Trophoblast cell (in vitro differentiated cells and primary cell): ENCODE results near the gene HEATR5A.

Experiments
- DNase-seq, 2 donors: peaks; one replicate each; pipeline ENCODE4 v3.0.0-alpha.2; 2016
- H2AFZ ChIP-seq: 2 replicates; pipeline ENCODE4 v1.6.1; 2013; ENCODE audit warnings: low read length, moderate library complexity, mild to moderate bottlenecking; ENCODE audit not compliant: insufficient read depth, poor library complexity
- H2AK5ac ChIP-seq: 2 replicates; pipeline ENCODE4 v1.6.1; 2013; ENCODE audit warnings: mild to moderate bottlenecking, low read length
- H2BK120ac ChIP-seq: 2 replicates; pipeline ENCODE4 v1.6.1; 2013; ENCODE audit warnings: low read length, mild to moderate bottlenecking, moderate library complexity; ENCODE audit not compliant: insufficient read depth, poor library complexity
- H2BK12ac ChIP-seq: 2 replicates; pipeline ENCODE4 v1.6.1; 2013; ENCODE audit warnings: mild to moderate bottlenecking, low read length, moderate library complexity
- H2BK5ac ChIP-seq: 2 replicates; pipeline ENCODE4 v1.6.1; 2013; ENCODE audit warnings: low read length, low read depth, moderate library complexity, mild to moderate bottlenecking; ENCODE audit not compliant: poor library complexity
- H3K14ac ChIP-seq: 2 replicates; pipeline ENCODE4 v1.6.1; 2013; ENCODE audit warnings: mild to moderate bottlenecking, low read length
- H3K18ac ChIP-seq: 2 replicates; pipeline ENCODE4 v1.6.1; 2013; ENCODE audit warnings: mild to moderate bottlenecking, low read length
- H3K23ac ChIP-seq: 2 replicates; pipeline ENCODE4 v1.6.1; 2013; ENCODE audit warnings: low read length
- H3K27ac ChIP-seq: 2 replicates; pipeline ENCODE4 v1.5.1; 2013; ENCODE audit warnings: low read depth, mild to moderate bottlenecking, inconsistent platforms, low read length, moderate library complexity
- H3K27me3 ChIP-seq: 2 replicates; pipeline ENCODE4 v1.6.1; 2013; ENCODE audit warnings: inconsistent platforms, mild to moderate bottlenecking, low read length, moderate library complexity; ENCODE audit not compliant: insufficient read depth
- H3K36me3 ChIP-seq, 2 experiments: 1 replicate in 1 of 2; 2 replicates in 1 of 2; pipeline ENCODE4 v1.6.1; 2013; ENCODE audit warnings: low read length in 2 of 2, mild to moderate bottlenecking in 2 of 2, moderate library complexity in 1 of 2; ENCODE audit not compliant: insufficient read depth in 2 of 2, control insufficient read depth in 1 of 2
- H3K4ac ChIP-seq: 2 replicates; pipeline ENCODE4 v1.6.1; 2013; ENCODE audit warnings: low read depth, mild to moderate bottlenecking, low read length, moderate library complexity
- H3K4me1 ChIP-seq, 2 experiments: 1 replicate in 1 of 2; 2 replicates in 1 of 2; pipeline ENCODE4 v1.6.1; 2013; ENCODE audit warnings: low read length in 2 of 2, mild to moderate bottlenecking in 2 of 2, moderate library complexity in 1 of 2; ENCODE audit not compliant: insufficient read depth in 2 of 2, control insufficient read depth in 1 of 2
- H3K4me2 ChIP-seq: 2 replicates; pipeline ENCODE4 v1.6.1; 2013; ENCODE audit warnings: inconsistent platforms, mild to moderate bottlenecking, low read length, moderate library complexity
- H3K4me3 ChIP-seq: 2 replicates; pipeline ENCODE4 v1.5.1; 2013; ENCODE audit warnings: mild to moderate bottlenecking, low read depth, low read length, inconsistent platforms
- H3K79me1 ChIP-seq: one replicate; pipeline ENCODE4 v1.6.1; 2013; ENCODE audit warnings: low read length
- H3K79me2 ChIP-seq: 2 replicates; pipeline ENCODE4 v1.6.1; 2013; ENCODE audit warnings: low read length, mild to moderate bottlenecking; ENCODE audit not compliant: control insufficient read depth, insufficient read depth, poor library complexity
- H3K9ac ChIP-seq: 2 replicates; pipeline ENCODE4 v1.6.1; 2013; ENCODE audit warnings: mild to moderate bottlenecking, low read length
- H3K9me3 ChIP-seq: 2 replicates; pipeline ENCODE4 v1.6.1; 2013; ENCODE audit warnings: low read depth, mild to moderate bottlenecking, control low read depth, inconsistent platforms, low read length; ENCODE audit not compliant: insufficient read depth
- H4K12ac ChIP-seq: 2 replicates; pipeline ENCODE4 v1.6.1; 2013; ENCODE audit warnings: low read depth, mild to moderate bottlenecking, low read length, moderate library complexity
- H4K8ac ChIP-seq: 2 replicates; pipeline ENCODE4 v1.6.1; 2013; ENCODE audit warnings: low read depth, mild to moderate bottlenecking, low read length, moderate library complexity
- H4K91ac ChIP-seq: one replicate; pipeline ENCODE4 v1.6.1; 2013; ENCODE audit warnings: low read depth, mild to moderate bottlenecking, low read length, moderate library complexity
- WGBS: extraction: QIAGEN DNeasy Blood & Tissue Kit; methylation state at CpG from one replicate; pipeline ENCODE4 v1.1.7; 2013; ENCODE audit warnings: missing lambda C conversion rate; ENCODE audit not compliant: insufficient read length, insufficient coverage; ENCODE audit errors: extremely low coverage; 5-methylcytosine and 5-hydroxymethylcytosine counted together

HEATR5A gene

GRCh38 chr14:31357279-31357678 is 63.1 kb downstream of the HEATR5A start:
- Histone ChIP-seq H3K36me3 (peaks cover 4 to 6% of the 10 kb centered on the region in 2 experiments), H3K9me3 (no peaks in the 10 kb centered on the region), H3K79me1 (no peaks in the 10 kb centered on the region), H4K91ac (no peak overlapping the region), H3K27me3 (no peaks in the 10 kb centered on the region), H2BK12ac (no peak overlapping the region), H4K12ac (no peak overlapping the region), H3K27ac (no peak overlapping the region), H3K14ac (no peak overlapping the region), H3K4me1 (no peaks in the 10 kb centered on the region), H2AK5ac (no peak overlapping the region), H3K4ac (no peak overlapping the region), H3K9ac (no peak overlapping the region), H3K4me3 (no peak overlapping the region), H3K18ac (no peak overlapping the region), H2BK5ac (no peak overlapping the region), H2BK120ac (no peak overlapping the region), H3K4me2 (no peak overlapping the region), H3K23ac (no peak overlapping the region), H3K79me2 (no peaks in the 10 kb centered on the region), H2AFZ (no peak overlapping the region), H4K8ac (no peak overlapping the region)
- 100% methylated on average over 1 of the region's 3 CpGs for WGBS
- DNase-seq = no peak

- Histone ChIP-seq H3K79me1 (no peaks in the 10 kb centered on the region), H3K79me2 (no peaks in the 10 kb centered on the region), H3K36me3 (peaks cover 6 to 11% of the 10 kb centered on the region in 2 experiments), H3K4me3 (no peak overlapping the region), H3K14ac (no peak overlapping the region), H3K9me3 (no peaks in the 10 kb centered on the region), H2AFZ (no peak overlapping the region), H2BK120ac (no peak overlapping the region), H3K27ac (no peak overlapping the region), H3K4me1 (no peaks in the 10 kb centered on the region), H4K12ac (no peak overlapping the region), H3K18ac (no peak overlapping the region), H3K23ac (no peak overlapping the region), H2BK12ac (no peak overlapping the region), H2AK5ac (no peak overlapping the region), H3K4ac (no peak overlapping the region), H3K4me2 (no peak overlapping the region), H4K8ac (no peak overlapping the region), H3K27me3 (no peaks in the 10 kb centered on the region), H2BK5ac (no peak overlapping the region), H4K91ac (no peak overlapping the region), H3K9ac (no peak overlapping the region)
- WGBS = no CpG with 5 or more reads among the region's 2 CpGs
- no peak for DNase-seq
These were observed 74.3 kb downstream of the HEATR5A start for GRCh38 chr14:31346097-31346496.

GRCh38 chr14:31341280-31341679 is 79.1 kb downstream of the HEATR5A start:
- no peaks in the 10 kb centered on the region for H3K27me3 ChIP-seq
- H3K36me3 ChIP-seq = peaks cover 4 to 8% of the 10 kb centered on the region in 2 experiments
- H3K9me3 ChIP-seq = no peaks in the 10 kb centered on the region
- H3K4me1 ChIP-seq = no peaks in the 10 kb centered on the region
- WGBS = no CpG with 5 or more reads among the region's 3 CpGs
- H4K12ac ChIP-seq = no peak overlapping the region
- DNase-seq = no peak
- no peak overlapping the region for H3K4me2 ChIP-seq
- H3K9ac ChIP-seq = no peak overlapping the region
- no peak overlapping the region for H3K27ac ChIP-seq
- H3K18ac ChIP-seq = no peak overlapping the region
- no peak overlapping the region for H4K8ac ChIP-seq
- H2AK5ac ChIP-seq = no peak overlapping the region
- no peaks in the 10 kb centered on the region for H3K79me1 ChIP-seq
- no peak overlapping the region for H2BK120ac ChIP-seq
- no peak overlapping the region for H2AFZ ChIP-seq
- H3K4ac ChIP-seq = no peak overlapping the region
- no peak overlapping the region for H3K14ac ChIP-seq
- H3K79me2 ChIP-seq = no peaks in the 10 kb centered on the region
- no peak overlapping the region for H2BK5ac ChIP-seq
- H2BK12ac ChIP-seq = no peak overlapping the region
- H3K4me3 ChIP-seq = no peak overlapping the region
- no peak overlapping the region for H4K91ac ChIP-seq
- no peak overlapping the region for H3K23ac ChIP-seq

- no peaks in the 10 kb centered on the region for H3K27me3 ChIP-seq
- no peak for DNase-seq
- H4K91ac ChIP-seq = no peak overlapping the region
- H3K79me2 ChIP-seq = no peaks in the 10 kb centered on the region
- no peak overlapping the region for H3K4me2 ChIP-seq
- no peak overlapping the region for H3K18ac ChIP-seq
- no peak overlapping the region for H4K12ac ChIP-seq
- H3K4me3 ChIP-seq = no peak overlapping the region
- no peak overlapping the region for H2AK5ac ChIP-seq
- no peak overlapping the region for H2BK5ac ChIP-seq
- H3K36me3 ChIP-seq = peaks cover 2 to 8% of the 10 kb centered on the region in 2 experiments
- no peak overlapping the region for H2AFZ ChIP-seq
- H3K23ac ChIP-seq = no peak overlapping the region
- no peak overlapping the region for H2BK120ac ChIP-seq
- no peak overlapping the region for H3K14ac ChIP-seq
- H3K79me1 ChIP-seq = no peaks in the 10 kb centered on the region
- no peak overlapping the region for H3K4ac ChIP-seq
- H3K9ac ChIP-seq = no peak overlapping the region
- no CpG with 5 or more reads among the region's 5 CpGs for WGBS
- no peaks in the 10 kb centered on the region for H3K4me1 ChIP-seq
- no peak overlapping the region for H3K27ac ChIP-seq
- H4K8ac ChIP-seq = no peak overlapping the region
- no peak overlapping the region for H2BK12ac ChIP-seq
- no peaks in the 10 kb centered on the region for H3K9me3 ChIP-seq
These were observed 79.9 kb downstream of the HEATR5A start for GRCh38 chr14:31340297-31341063.
